Astrocyte of the spinal cord (primary cell): Measurements from ENCODE around the gene STK40.
A peak's percentile ranks its signal among the peaks of the same experiment; 100 is the strongest.

ENCODE experiments used
- DNase-seq: peaks from one replicate; pipeline ENCODE4 v3.0.0; 2011; ENCODE audit warnings: low read depth, low spot score
- H3K4me3 ChIP-seq: 2 replicates; pipeline ENCODE4 v1.5.1; 2011; ENCODE audit warnings: low read depth, mild to moderate bottlenecking, low read length, moderate library complexity
- in situ Hi-C: cut with HindIII; loops from 2 replicates; pipeline ENCODE4 v1.10.0; 2017; ENCODE audit warnings: low sequenced_read_pairs
- TF ChIP-seq, protein P1 (sequence below): IDR thresholded peaks from 2 replicates; pipeline ENCODE4 v1.5.1; 2012; ENCODE audit warnings: low read depth, mild to moderate bottlenecking, low read length, inconsistent platforms

STK40 gene

DNA sequence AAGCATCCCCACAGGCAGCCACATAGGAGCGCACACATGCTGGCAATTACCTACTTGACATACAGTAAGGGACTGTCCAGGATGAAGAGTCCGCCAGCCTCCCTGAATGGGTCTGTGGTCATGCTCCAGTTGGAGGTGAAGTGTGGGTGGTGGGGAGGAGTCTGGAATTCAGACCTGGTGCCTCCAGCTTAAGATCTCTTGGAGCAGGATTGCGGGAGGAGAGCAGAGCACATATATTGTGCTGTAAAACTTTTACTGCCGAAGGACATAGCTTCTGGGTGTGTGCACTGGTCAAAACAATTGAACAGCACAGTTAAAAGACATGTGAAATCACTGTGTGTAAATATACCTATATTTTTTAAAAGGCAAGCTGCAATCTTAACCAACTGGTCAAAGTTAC lies 17.9 kb downstream of the STK40 start:
- TF ChIP-seq, protein P1, sequence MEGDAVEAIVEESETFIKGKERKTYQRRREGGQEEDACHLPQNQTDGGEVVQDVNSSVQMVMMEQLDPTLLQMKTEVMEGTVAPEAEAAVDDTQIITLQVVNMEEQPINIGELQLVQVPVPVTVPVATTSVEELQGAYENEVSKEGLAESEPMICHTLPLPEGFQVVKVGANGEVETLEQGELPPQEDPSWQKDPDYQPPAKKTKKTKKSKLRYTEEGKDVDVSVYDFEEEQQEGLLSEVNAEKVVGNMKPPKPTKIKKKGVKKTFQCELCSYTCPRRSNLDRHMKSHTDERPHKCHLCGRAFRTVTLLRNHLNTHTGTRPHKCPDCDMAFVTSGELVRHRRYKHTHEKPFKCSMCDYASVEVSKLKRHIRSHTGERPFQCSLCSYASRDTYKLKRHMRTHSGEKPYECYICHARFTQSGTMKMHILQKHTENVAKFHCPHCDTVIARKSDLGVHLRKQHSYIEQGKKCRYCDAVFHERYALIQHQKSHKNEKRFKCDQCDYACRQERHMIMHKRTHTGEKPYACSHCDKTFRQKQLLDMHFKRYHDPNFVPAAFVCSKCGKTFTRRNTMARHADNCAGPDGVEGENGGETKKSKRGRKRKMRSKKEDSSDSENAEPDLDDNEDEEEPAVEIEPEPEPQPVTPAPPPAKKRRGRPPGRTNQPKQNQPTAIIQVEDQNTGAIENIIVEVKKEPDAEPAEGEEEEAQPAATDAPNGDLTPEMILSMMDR = no peak
- DNase-seq = no peak
- no peak overlapping the region for H3K4me3 ChIP-seq
- in situ Hi-C loops = no loop called here

DNA sequence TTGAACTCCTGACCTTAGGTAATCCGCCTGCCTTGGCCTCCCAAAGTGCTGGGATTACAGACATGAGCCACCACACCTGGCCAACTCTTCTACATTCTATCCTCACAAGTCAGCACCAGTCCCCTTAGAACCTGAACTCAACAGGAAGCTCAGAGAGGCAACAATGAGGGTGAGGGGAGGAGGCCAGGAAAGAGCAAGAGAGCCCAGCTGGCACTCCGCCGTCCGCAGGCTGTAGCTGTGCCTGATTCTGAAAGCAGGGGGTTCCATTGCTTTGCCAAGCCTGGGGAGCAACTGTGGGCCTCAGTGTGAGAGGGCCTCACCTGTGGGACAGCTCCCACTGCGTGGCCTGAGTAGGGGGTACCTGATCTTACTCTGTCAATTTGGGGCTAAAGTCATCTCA lies 18.7 kb downstream of the STK40 start:
- no peak for DNase-seq
- in situ Hi-C loops = no loop called here
- no peak overlapping the region for H3K4me3 ChIP-seq
- TF ChIP-seq, protein P1 = no peak

DNA sequence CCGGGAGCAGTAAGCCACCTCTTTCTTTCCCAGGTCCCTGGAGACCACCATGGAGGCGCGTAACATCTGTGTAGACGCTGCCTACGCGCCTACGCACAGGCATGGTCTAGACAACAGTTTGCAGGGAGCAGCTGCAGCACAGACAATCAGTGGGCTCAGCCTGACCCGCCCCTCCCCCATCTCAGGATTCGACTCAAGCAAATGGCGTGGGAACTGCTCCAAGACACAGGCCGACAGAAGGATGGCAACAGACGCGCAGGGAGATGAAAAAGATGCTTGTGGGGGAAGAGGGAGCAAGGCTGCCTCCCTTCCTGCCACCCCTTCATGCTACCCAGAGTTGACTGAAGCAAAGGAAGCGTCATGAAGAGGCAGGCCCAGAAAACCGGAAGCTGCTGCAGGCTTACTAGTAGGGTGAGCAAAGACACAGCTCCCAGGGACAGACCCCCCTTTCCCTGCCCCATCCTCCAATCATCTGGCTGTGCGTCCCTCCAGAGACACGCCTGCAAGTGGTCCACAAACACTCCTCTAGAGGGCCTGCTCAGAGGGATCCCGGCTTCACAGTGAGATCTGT lies 19.5 kb downstream of the STK40 start:
- TF ChIP-seq, protein P1 = peak; percentile 22
- in situ Hi-C loops = no loop called here
- H3K4me3 ChIP-seq = no peak overlapping the region
- no peak for DNase-seq

DNA sequence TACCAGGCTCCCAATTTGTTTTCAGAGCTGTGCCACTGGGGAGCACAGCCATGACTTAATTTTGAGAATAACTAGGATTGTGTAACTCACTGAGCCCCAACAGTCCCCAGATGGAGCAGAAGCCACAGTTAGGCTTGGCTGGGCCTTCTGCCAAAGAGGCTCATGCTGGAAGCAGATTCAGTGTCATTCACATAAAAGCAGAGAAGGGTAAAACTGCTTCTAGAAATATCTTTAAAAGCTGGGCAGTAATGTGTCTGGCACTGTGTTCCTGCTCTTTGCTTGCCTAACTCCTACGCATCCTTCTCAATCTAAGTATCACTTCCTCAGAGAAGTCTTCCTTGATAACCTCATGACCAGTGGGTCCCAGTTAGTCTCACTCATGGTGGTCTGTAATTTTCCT lies 20.3 kb downstream of the STK40 start:
- in situ Hi-C loops = no loop called here
- no peak for DNase-seq
- H3K4me3 ChIP-seq = no peak overlapping the region
- TF ChIP-seq, protein P1 = no peak

DNA sequence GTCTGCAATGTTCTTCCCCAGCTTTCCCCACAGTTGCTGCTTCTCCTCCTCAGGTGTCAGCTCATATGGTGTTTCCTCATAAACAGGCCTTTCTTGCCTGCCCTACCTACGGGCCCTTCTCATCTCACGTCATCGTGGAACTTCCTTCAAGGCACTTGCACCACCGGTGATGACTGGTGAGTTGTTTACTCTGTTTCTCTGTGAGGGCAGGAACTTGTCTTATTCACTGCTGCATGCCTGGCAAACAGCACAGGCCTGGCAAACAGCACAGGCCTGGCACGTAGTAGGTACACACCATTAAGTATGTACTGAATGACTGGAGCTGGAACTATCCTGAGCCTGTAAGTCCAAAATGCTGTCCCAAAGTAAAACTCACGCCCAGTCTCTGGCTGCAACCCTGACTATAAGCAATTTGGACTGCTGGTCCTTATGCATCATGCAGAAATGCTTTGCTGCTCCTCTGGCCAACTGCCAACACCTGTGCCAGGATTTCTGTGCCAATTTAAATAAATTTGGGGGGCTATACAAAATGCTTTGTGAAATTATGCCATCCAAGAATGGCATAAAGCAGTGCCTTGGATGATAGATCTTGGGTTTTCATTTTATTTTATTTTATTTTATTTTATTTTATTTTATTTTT lies 25.7 kb downstream of the STK40 start:
- in situ Hi-C loops = no loop called here
- no peak for DNase-seq
- H3K4me3 ChIP-seq = no peak overlapping the region
- TF ChIP-seq, protein P1 = no peak

DNA sequence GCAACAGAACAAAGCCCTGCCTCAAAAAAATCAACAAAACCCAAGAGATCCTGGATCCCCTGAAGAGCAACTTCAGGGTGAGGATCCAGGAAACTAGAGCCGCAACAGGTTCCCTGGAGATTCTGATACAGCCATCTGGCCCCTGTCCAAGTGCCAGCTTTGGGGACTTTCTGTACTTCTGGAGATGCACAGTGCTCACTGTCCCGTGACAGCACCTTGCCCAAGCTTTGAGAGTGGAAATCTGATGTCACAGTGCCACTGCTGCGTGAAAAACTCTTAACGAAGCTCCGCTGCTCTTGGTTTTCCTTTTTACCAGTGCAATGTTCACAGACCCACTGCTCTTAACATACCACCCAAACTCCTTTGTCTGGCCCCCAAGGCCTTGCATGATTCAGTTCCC lies 26.3 kb downstream of the STK40 start:
- DNase-seq = no peak
- H3K4me3 ChIP-seq = no peak overlapping the region
- TF ChIP-seq, protein P1 = no peak
- in situ Hi-C loops = no loop called here
